ENCODE measurements around the gene TEX48. TPM values are rescaled to one million over a fixed set of nuclear protein-coding genes. Genes with fewer than 3 reads are reported as not detected.

TEX48 gene
- total and polyA plus RNA-seq, 2 experiments from 2014 or later, result not detected

DNA sequence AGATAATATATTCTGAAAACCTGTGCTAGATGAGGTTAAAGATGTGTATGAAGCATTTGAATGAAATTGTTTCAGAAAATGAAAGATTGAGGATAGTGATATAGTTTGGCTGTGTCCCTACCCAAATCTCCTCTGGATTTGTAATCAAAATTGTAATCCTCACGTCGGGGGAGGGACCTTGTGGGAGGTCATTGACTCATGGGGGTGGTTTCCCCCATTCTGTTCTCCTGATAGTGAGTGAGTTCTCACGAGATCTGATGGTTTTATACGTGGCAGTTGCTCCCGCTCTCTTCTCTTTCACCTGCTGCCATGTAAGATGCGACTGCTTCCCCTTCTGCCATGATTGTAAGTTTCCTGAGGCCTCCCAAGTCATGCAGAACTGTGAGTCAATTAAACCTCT is 2.0 kb upstream of the TEX48 start:
- Mint-ChIP-seq H3K9me3 (no peaks in the 10 kb centered on the region), H3K27ac (no peak overlapping the region), H3K4me1 (no peaks in the 10 kb centered on the region), H3K4me3 (no peak overlapping the region), H3K27me3 (ENCODE audit: insufficient read depth, low read depth, poor library complexity) (no peaks in the 10 kb centered on the region), H3K36me3 (ENCODE audit: low read depth) (no peaks in the 10 kb centered on the region)
- H3K4me1 ChIP-seq (ENCODE audit: insufficient read depth), result peaks cover 2% of the 10 kb centered on the region; the same call in 1 of the 2 replicates
- H3K27ac ChIP-seq (ENCODE audit: low read depth), result no peak overlapping the region
- H3K9me2 ChIP-seq (ENCODE audit: insufficient read depth), result no peaks in the 10 kb centered on the region
- H3K4me3 ChIP-seq, result no peak overlapping the region
- no peak for ATAC-seq
- H2AFZ ChIP-seq, result no peak overlapping the region
- H3K27me3 ChIP-seq (ENCODE audit: insufficient read depth), result no peaks in the 10 kb centered on the region
- H3K79me2 ChIP-seq (replicated peaks; ENCODE audit: insufficient read depth), result no peaks in the 10 kb centered on the region
- no peaks in the 10 kb centered on the region for H4K20me1 ChIP-seq (replicated peaks; ENCODE audit: insufficient read depth)
- H3K4me2 ChIP-seq, result no peak overlapping the region
- H3F3A ChIP-seq (replicated peaks; ENCODE audit: low read depth), result no peaks in the 10 kb centered on the region
- no peak for DNase-seq (ENCODE audit: low spot score)
- no peaks in the 10 kb centered on the region for H3K36me3 ChIP-seq (ENCODE audit: insufficient read depth)
- no peak for TF ChIP-seq ZNF331 (CRISPR knock-in tag; IDR thresholded peaks at IDR 0.05; ENCODE audit: low read depth)

DNA sequence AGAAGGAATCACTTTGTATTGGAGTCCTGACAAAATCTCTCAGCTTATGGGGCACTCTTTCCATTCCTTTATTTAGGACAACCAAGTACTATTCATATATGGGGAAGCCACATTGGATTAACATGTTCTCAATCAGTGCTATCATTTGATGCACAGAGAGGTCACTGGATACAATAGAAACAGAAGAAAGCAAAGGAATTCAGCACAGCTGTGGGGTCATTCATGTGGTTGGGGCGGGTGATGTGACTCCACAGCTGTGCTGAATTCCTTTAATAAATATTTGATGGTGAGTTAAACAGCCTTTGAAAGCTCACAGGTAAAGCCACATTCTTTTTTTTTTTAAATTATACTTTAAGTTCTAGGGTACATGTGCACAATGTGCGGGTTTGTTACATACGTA is 854 bp upstream of the TEX48 start:
- no peak overlapping the region for H3K27ac ChIP-seq (ENCODE audit: low read depth)
- no peak overlapping the region for H3K4me3 ChIP-seq
- no peaks in the 10 kb centered on the region for H3K4me1 ChIP-seq (ENCODE audit: insufficient read depth)
- ATAC-seq (no peak), DNase-seq (ENCODE audit: low spot score) (no peak)
- no peak overlapping the region for H3K4me3 Mint-ChIP-seq
- no peaks in the 10 kb centered on the region for H3F3A ChIP-seq (replicated peaks; ENCODE audit: low read depth)
- H3K27ac Mint-ChIP-seq, result no peak overlapping the region
- H3K36me3 ChIP-seq (ENCODE audit: insufficient read depth), result no peaks in the 10 kb centered on the region
- no peaks in the 10 kb centered on the region for H3K27me3 Mint-ChIP-seq (ENCODE audit: insufficient read depth, low read depth, poor library complexity)
- no peaks in the 10 kb centered on the region for H3K9me2 ChIP-seq (ENCODE audit: insufficient read depth)
- H2AFZ ChIP-seq, result no peak overlapping the region
- no peaks in the 10 kb centered on the region for H4K20me1 ChIP-seq (replicated peaks; ENCODE audit: insufficient read depth)
- H3K79me2 ChIP-seq (replicated peaks; ENCODE audit: insufficient read depth), result no peaks in the 10 kb centered on the region
- H3K4me2 ChIP-seq, result no peak overlapping the region
- no peaks in the 10 kb centered on the region for H3K9me3 Mint-ChIP-seq
- H3K36me3 Mint-ChIP-seq (ENCODE audit: low read depth), result no peaks in the 10 kb centered on the region
- H3K4me1 Mint-ChIP-seq, result no peaks in the 10 kb centered on the region
- H3K27me3 ChIP-seq (ENCODE audit: insufficient read depth), result no peaks in the 10 kb centered on the region
- TF ChIP-seq, protein P1, sequence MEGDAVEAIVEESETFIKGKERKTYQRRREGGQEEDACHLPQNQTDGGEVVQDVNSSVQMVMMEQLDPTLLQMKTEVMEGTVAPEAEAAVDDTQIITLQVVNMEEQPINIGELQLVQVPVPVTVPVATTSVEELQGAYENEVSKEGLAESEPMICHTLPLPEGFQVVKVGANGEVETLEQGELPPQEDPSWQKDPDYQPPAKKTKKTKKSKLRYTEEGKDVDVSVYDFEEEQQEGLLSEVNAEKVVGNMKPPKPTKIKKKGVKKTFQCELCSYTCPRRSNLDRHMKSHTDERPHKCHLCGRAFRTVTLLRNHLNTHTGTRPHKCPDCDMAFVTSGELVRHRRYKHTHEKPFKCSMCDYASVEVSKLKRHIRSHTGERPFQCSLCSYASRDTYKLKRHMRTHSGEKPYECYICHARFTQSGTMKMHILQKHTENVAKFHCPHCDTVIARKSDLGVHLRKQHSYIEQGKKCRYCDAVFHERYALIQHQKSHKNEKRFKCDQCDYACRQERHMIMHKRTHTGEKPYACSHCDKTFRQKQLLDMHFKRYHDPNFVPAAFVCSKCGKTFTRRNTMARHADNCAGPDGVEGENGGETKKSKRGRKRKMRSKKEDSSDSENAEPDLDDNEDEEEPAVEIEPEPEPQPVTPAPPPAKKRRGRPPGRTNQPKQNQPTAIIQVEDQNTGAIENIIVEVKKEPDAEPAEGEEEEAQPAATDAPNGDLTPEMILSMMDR (conservative IDR thresholded peaks at IDR 0.05; ENCODE audit: low read depth in 2 of 2), result no peak
- TF ChIP-seq STAT1 (IDR thresholded peaks at IDR 0.05; ENCODE audit: unreplicated experiment) (no peak), ZNF114 (CRISPR knock-in tag; IDR thresholded peaks at IDR 0.05) (no peak), ZNF331 (CRISPR knock-in tag; IDR thresholded peaks at IDR 0.05; ENCODE audit: low read depth) (no peak), POLR2AphosphoS5 (IDR thresholded peaks at IDR 0.05; ENCODE audit: low read depth) (no peak), NANOG (IDR thresholded peaks at IDR 0.05; ENCODE audit: borderline replicate concordance) (no peak), JUNB (IDR thresholded peaks at IDR 0.05; ENCODE audit: unreplicated experiment) (no peak), EZH2phosphoT487 (IDR thresholded peaks at IDR 0.05; ENCODE audit: unreplicated experiment) (no peak)
- TF ChIP-seq, protein P2, sequence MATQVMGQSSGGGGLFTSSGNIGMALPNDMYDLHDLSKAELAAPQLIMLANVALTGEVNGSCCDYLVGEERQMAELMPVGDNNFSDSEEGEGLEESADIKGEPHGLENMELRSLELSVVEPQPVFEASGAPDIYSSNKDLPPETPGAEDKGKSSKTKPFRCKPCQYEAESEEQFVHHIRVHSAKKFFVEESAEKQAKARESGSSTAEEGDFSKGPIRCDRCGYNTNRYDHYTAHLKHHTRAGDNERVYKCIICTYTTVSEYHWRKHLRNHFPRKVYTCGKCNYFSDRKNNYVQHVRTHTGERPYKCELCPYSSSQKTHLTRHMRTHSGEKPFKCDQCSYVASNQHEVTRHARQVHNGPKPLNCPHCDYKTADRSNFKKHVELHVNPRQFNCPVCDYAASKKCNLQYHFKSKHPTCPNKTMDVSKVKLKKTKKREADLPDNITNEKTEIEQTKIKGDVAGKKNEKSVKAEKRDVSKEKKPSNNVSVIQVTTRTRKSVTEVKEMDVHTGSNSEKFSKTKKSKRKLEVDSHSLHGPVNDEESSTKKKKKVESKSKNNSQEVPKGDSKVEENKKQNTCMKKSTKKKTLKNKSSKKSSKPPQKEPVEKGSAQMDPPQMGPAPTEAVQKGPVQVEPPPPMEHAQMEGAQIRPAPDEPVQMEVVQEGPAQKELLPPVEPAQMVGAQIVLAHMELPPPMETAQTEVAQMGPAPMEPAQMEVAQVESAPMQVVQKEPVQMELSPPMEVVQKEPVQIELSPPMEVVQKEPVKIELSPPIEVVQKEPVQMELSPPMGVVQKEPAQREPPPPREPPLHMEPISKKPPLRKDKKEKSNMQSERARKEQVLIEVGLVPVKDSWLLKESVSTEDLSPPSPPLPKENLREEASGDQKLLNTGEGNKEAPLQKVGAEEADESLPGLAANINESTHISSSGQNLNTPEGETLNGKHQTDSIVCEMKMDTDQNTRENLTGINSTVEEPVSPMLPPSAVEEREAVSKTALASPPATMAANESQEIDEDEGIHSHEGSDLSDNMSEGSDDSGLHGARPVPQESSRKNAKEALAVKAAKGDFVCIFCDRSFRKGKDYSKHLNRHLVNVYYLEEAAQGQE (IDR thresholded peaks at IDR 0.05; ENCODE audit: unreplicated experiment), result no peak
- TF ChIP-seq, protein P3, sequence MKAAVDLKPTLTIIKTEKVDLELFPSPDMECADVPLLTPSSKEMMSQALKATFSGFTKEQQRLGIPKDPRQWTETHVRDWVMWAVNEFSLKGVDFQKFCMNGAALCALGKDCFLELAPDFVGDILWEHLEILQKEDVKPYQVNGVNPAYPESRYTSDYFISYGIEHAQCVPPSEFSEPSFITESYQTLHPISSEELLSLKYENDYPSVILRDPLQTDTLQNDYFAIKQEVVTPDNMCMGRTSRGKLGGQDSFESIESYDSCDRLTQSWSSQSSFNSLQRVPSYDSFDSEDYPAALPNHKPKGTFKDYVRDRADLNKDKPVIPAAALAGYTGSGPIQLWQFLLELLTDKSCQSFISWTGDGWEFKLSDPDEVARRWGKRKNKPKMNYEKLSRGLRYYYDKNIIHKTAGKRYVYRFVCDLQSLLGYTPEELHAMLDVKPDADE (IDR thresholded peaks at IDR 0.05), result no peak
